HFF-Myc (cell line): ENCODE measurements around the gene MSLN.
A peak's percentile ranks its signal among the peaks of the same experiment; 100 is the strongest.

Experiments
- DNase-seq: peaks from one replicate; pipeline ENCODE4 v3.0.0-alpha.2; 2011; ENCODE audit warnings: low read depth; ENCODE audit errors: extremely low read depth
- H3K4me3 ChIP-seq: replicated peaks from 2 replicates; pipeline ENCODE4 v1.5.1; 2011; ENCODE audit warnings: low read depth, mild to moderate bottlenecking, control low read depth, low read length
- TF ChIP-seq, protein P1 (sequence below): IDR thresholded peaks from 2 replicates; pipeline ENCODE4 v1.5.1; 2012; ENCODE audit warnings: mild to moderate bottlenecking, low read depth, low read length, control low read depth; ENCODE audit errors: missing control alignments

Gene MSLN

DNA sequence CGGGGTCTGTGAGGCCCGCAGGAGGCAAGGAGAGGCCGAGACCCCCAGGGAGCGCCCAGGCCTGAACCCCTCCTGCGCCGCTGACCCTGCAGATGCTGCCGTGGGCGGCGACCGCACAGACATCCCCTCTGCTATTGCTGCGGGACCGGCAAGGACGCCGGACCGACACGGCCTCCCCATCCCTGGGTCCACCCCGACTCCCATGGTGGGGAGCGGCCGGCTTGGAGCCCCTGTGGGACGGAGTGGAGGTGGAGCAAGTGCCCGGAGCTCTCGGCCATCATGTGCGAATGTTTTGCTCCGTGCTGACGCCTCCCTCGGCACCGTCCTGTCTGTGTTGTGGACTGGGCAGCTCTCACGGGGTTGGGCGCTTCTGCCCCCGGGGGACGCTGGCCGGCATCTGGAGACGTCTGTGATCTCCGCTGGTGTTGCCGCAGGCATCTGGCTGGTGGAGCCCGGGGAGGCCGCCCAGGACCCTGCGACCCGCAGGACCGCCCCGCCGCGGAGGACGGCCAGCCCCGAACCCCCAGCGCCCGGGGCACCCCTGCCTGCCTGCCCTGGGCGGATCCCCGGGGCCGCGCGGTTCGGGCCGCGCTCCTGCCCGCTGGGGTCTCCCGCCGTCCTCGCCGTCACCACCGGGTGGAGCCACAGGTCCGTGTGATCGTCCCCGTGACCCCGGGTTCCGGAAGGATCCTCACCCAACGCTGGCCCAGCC is 52.8 kb downstream of the MSLN start:
- no peak for DNase-seq
- no peak overlapping the region for H3K4me3 ChIP-seq
- TF ChIP-seq, protein P1, sequence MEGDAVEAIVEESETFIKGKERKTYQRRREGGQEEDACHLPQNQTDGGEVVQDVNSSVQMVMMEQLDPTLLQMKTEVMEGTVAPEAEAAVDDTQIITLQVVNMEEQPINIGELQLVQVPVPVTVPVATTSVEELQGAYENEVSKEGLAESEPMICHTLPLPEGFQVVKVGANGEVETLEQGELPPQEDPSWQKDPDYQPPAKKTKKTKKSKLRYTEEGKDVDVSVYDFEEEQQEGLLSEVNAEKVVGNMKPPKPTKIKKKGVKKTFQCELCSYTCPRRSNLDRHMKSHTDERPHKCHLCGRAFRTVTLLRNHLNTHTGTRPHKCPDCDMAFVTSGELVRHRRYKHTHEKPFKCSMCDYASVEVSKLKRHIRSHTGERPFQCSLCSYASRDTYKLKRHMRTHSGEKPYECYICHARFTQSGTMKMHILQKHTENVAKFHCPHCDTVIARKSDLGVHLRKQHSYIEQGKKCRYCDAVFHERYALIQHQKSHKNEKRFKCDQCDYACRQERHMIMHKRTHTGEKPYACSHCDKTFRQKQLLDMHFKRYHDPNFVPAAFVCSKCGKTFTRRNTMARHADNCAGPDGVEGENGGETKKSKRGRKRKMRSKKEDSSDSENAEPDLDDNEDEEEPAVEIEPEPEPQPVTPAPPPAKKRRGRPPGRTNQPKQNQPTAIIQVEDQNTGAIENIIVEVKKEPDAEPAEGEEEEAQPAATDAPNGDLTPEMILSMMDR, result peak; percentile 59

DNA sequence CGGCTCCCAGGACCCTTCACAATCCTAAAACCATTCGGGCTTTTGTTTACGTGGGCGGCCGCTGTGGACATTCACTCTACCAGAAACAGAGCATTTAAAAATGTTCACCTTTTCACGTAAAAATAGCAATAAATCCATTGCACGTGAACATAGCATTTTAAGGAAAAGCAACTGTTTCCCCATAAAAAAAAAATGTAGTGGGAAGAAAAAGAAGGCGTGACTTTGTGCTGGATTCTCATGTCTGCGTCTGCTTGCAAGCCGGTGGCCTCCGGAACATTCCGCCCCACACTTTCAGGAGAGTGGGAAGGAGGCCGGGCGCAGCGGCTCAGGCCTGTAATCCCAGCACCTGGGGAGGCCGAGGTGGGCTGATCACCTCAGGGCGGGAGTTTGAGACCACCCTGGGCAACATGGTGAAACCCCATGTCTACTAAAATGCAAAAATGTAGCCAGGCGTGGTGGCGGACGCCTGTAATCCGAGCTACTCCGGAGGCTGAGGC is 53.4 kb downstream of the MSLN start:
- H3K4me3 ChIP-seq, result no peak overlapping the region
- no peak for DNase-seq

DNA sequence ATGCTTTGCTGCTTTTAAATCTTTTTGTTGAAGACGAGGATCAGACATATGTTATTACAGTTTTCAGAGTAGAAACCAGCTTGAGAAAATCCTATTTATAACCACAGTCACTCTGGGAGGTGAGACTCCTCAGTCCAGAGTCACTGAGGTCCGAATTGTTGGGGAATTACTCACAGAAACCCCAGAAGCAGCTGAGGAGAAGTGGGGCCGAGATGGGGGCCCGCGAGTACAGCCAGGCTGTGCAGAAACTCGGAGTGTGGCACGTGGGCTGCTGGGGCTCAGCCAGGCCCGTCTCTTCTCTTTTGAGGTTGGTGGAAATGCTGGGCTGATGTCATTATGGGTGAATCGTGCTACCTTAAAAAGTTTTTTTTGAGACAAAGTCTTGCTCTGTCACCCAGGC is 54.4 kb downstream of the MSLN start:
- no peak for DNase-seq
- no peak overlapping the region for H3K4me3 ChIP-seq
- TF ChIP-seq, protein P1, result no peak

More for the DNA sequence above, 53.4 kb downstream of the MSLN start:
- TF ChIP-seq, protein P1, result no peak

DNA sequence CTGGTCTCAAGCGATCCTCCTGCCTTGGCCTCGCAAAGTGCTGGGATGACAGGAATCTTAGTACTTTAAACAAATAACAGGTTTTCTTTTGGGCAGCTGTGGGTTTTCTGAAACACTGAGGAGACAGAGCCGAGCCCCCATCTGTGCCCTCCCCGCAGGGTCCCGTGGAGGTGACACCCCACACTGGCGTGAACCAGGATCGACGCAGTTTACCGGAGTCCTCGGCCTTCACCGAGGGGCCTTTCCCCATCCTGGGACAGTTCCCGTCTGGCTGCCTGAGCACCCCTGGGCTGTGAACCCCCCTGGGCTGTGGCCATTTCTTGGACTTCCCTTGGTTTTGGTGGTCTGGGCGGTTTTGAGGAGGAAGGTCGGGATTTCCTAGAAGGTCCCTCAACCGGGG is 55.3 kb downstream of the MSLN start:
- DNase-seq, result no peak
- TF ChIP-seq, protein P1, result no peak
- no peak overlapping the region for H3K4me3 ChIP-seq

DNA sequence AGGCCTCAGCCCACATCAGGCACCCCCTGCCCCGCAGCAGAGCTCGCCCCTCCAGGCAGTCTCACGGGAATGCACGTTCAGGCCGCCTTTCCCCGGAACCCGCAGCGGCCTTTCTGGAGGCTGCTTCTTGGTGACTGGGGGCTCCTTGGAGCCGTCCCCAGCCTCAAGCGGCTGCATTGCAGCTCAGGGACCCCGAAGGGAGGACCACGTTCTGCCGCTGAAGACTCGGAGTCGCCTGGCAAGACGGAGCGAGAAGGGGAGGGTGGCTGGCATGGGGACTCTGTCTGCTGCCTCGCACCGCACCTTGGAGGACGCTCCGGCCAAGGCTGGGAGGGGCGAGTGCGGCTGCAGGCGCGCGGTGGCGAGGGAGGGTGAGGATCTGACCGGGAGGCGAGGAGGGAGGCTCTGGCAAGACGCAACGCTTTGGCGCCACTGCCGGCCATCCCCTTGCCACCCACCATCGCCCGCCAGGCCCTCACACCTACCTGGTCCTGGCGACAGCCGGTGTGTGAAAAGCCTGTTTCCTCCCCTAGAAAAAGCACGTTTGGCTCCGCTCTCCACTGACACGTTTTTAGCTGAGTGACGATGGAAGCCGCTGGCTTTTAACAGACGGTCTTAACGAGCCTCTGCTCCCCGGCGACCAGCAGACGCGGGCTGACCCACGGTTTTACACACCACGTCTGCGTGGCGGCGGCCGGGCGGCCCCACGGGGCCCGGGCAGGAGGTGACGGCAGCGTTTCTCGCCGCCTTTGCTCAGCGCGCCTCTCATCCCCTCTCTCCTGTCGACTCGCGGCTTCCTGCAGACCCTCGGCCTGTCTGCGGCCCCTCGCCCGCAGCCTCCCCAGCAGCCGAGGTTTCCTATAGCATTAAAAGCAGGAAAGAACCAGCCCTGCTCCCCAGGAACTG is 56.7 kb downstream of the MSLN start:
- TF ChIP-seq, protein P1, result no peak
- H3K4me3 ChIP-seq, result no peak overlapping the region
- DNase-seq, result no peak

DNA sequence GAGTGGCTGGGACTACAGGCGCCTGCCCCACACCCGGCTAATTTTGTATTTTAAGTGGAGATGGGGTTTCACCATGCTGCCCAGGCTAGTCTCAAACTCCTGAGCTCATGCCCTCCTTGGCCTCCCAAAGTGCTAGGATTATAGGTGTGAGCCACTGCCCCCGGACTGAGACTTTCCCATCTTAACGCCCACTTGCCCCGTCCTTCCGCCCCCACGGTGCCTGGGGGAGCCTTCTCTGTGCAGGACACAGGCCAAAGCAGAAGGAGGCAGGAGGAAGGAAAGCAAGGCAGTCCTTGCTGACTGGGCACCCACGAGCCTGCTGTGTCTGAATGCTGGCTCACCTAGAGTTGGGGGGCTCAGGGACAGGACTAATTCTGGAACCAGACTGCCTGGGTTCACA is 57.6 kb downstream of the MSLN start:
- DNase-seq, result no peak
- H3K4me3 ChIP-seq, result no peak overlapping the region
- TF ChIP-seq, protein P1, result no peak
